Esophagus muscularis mucosa (tissue), 3 donors: ENCODE results near the gene TP53I11.

Experiments
- CTCF ChIP-seq, 3 experiments: fragments of 200-600 bp in 2 of 3; fragments of 450-650 bp in 1 of 3; sonication (generic) in 2 of 3; IDR thresholded peaks; one replicate each; pipeline ENCODE4 v1.5.1; 2017 to 2019; ENCODE audit warnings: antibody characterized with exemption in 3 of 3, mild to moderate bottlenecking in 2 of 3, moderate library complexity in 1 of 3
- POLR2A ChIP-seq: fragments of 450-650 bp; IDR thresholded peaks from one replicate; pipeline ENCODE4 v1.6.1; 2017; ENCODE audit warnings: antibody characterized with exemption, moderate library complexity, mild to moderate bottlenecking, low read depth
- POLR2AphosphoS5 ChIP-seq, 2 donors: sonication (generic); formaldehyde crosslinking; IDR thresholded peaks; one replicate each; pipeline ENCODE4 v1.6.1; 2017; ENCODE audit warnings: antibody characterized with exemption in 2 of 2

DNA sequence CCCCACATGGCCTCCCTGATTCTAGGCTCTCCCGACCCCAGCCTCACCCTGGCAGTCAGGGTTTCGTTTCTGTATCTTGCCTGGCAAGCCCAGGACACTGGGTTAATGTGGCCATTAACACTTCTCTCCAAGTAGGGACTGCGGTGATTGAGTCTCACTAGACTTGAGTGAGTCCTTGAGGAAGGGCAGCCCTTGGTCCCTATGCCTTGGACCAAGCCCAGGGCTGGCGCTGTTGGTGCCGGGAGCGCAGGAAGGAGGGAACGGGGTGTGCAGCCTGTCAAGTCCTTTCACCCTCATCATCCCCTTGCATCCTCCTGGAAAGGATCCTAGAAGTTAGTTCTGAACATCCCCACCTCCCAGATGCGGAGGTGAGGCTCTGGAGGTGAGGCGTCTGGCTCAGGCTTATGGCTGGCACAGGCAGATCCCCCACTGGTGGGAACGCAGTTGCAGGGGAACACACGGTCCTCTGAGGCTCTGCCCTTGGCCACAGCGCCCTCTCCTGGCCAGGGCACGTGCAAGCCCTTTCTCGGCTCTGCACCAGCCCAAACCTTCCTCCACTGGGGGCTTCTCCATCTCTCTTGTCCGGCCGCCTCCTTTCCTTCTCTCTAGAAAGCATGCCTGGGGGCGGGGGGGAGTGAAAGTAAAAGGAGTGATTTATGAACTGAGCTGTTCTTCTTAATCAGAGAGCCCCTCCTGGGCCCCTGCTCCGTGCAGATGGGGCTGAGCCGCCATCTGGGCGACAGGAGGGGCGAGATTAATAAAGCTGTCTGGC, 56.7 kb downstream of the TP53I11 start:
- peak; percentile 51 to 65 for TF ChIP-seq POLR2AphosphoS5 (IDR thresholded peaks at IDR 0.05)
- TF ChIP-seq CTCF (IDR thresholded peaks at IDR 0.05), result peak in 2 of 3 experiments; percentile 88 to 95
- no peak for TF ChIP-seq POLR2A
